HEK293 (cell line): ENCODE results near the gene MRPS9.
A peak's percentile ranks its signal among the peaks of the same experiment; 100 is the strongest.

Experiments used
- CTCF ChIA-PET: fragments of 350-600 bp; formaldehyde crosslinking; extraction: SDS; loops from one replicate; lab custom pipeline; 2021; ENCODE audit warnings: antibody characterized with exemption; lab: Yijun Ruan, JAX
- POLR2A ChIA-PET: fragments of 300-600 bp; formaldehyde crosslinking; extraction: SDS; loops from one replicate; lab custom pipeline; 2020; ENCODE audit warnings: antibody characterized with exemption, inconsistent platforms; lab: Yijun Ruan, JAX
- H3K27ac ChIP-seq: fragments of 200-500 bp; sonication (Bioruptor generic); 2 replicates; pipeline ENCODE4 v1.5.1; 2014; ENCODE audit warnings: low read depth, low read length, control low read depth, inconsistent platforms; ENCODE audit errors: extremely low read depth
- H3K36me3 ChIP-seq, 2 experiments: fragments of 200-500 bp in 1 of 2; sonication (Bioruptor generic) in 1 of 2; 1 replicate in 1 of 2; 2 replicates in 1 of 2; pipeline ENCODE4 v1.5.1; 2014 to 2017; ENCODE audit warnings: inconsistent platforms in 2 of 2, low read length in 2 of 2; ENCODE audit not compliant: control insufficient read depth in 2 of 2, insufficient read depth in 1 of 2
- H3K4me1 ChIP-seq: fragments of 200-500 bp; sonication (Bioruptor generic); 2 replicates; pipeline ENCODE4 v1.5.1; 2014; ENCODE audit warnings: mild to moderate bottlenecking, low read length, inconsistent platforms; ENCODE audit not compliant: control insufficient read depth, insufficient read depth
- H3K4me3 ChIP-seq: 2 replicates; pipeline ENCODE4 v1.5.1; 2011; ENCODE audit warnings: low read depth, mild to moderate bottlenecking, control low read depth, low read length, moderate library complexity
- H3K9me3 ChIP-seq: fragments of 200-500 bp; sonication (Bioruptor generic); 2 replicates; pipeline ENCODE4 v1.5.1; 2014; ENCODE audit warnings: low read depth, low read length, inconsistent platforms; ENCODE audit not compliant: control insufficient read depth, insufficient read depth
- AEBP2 ChIP-seq: fragments of 450-650 bp; formaldehyde crosslinking; IDR thresholded peaks from 2 replicates; pipeline ENCODE4 v1.5.1; 2016; ENCODE audit warnings: missing biosample characterization, missing genetic modification characterization, borderline replicate concordance
- MYNN ChIP-seq: fragments of 450-650 bp; formaldehyde crosslinking; IDR thresholded peaks from 2 replicates; pipeline ENCODE4 v1.5.1; 2016; ENCODE audit warnings: missing biosample characterization, missing genetic modification characterization, borderline replicate concordance
- OVOL3 ChIP-seq: fragments of 450-650 bp; formaldehyde crosslinking; IDR thresholded peaks from 2 replicates; pipeline ENCODE4 v1.5.1; 2016; ENCODE audit warnings: missing biosample characterization, missing genetic modification characterization
- PRDM10 ChIP-seq: fragments of 450-650 bp; formaldehyde crosslinking; IDR thresholded peaks from 2 replicates; pipeline ENCODE4 v1.5.1; 2016; ENCODE audit warnings: missing biosample characterization, missing genetic modification characterization
- REST ChIP-seq: fragments of 450-650 bp; formaldehyde crosslinking; IDR thresholded peaks from 2 replicates; pipeline ENCODE4 v1.5.1; 2016; ENCODE audit warnings: missing biosample characterization, missing genetic modification characterization
- TCF7L2 ChIP-seq: IDR thresholded peaks from 2 replicates; pipeline ENCODE4 v1.6.1; 2011; ENCODE audit warnings: low read depth, mild to moderate bottlenecking, inconsistent platforms, low read length, moderate library complexity, borderline replicate concordance
- YY1 ChIP-seq: fragments of 450-650 bp; formaldehyde crosslinking; IDR thresholded peaks from 2 replicates; pipeline ENCODE4 v1.5.1; 2018; ENCODE audit warnings: missing biosample characterization, missing genetic modification characterization
- ZBTB26 ChIP-seq: fragments of 450-650 bp; formaldehyde crosslinking; optimal IDR thresholded peaks from 2 replicates; pipeline ENCODE3; 2016; ENCODE audit warnings: missing biosample characterization, mild to moderate bottlenecking, missing genetic modification characterization
- ZNF214 ChIP-seq: fragments of 450-650 bp; formaldehyde crosslinking; IDR thresholded peaks from 2 replicates; pipeline ENCODE4 v1.5.1; 2017; ENCODE audit warnings: missing biosample characterization, mild to moderate bottlenecking, missing genetic modification characterization, borderline replicate concordance
- ZNF239 ChIP-seq: fragments of 450-650 bp; formaldehyde crosslinking; IDR thresholded peaks from 2 replicates; pipeline ENCODE4 v1.5.1; 2016; ENCODE audit warnings: missing biosample characterization, missing genetic modification characterization
- ZNF341 ChIP-seq: fragments of 450-650 bp; formaldehyde crosslinking; IDR thresholded peaks from 2 replicates; pipeline ENCODE4; 2016; ENCODE audit warnings: low read depth, missing biosample characterization, missing genetic modification characterization
- ZNF366 ChIP-seq: fragments of 450-650 bp; formaldehyde crosslinking; conservative IDR thresholded peaks from 2 replicates; pipeline ENCODE4 v1.5.1; 2016; ENCODE audit warnings: missing biosample characterization, missing genetic modification characterization
- ZNF558 ChIP-seq: fragments of 450-650 bp; formaldehyde crosslinking; IDR thresholded peaks from 2 replicates; pipeline ENCODE4 v1.5.1; 2016; ENCODE audit warnings: missing biosample characterization, missing genetic modification characterization
- ZNF837 ChIP-seq: fragments of 450-650 bp; formaldehyde crosslinking; IDR thresholded peaks from 2 replicates; pipeline ENCODE4 v1.5.1; 2016; ENCODE audit warnings: missing biosample characterization, missing genetic modification characterization
- ZSCAN5A ChIP-seq: fragments of 450-650 bp; formaldehyde crosslinking; IDR thresholded peaks from 2 replicates; pipeline ENCODE4 v1.5.1; 2016; ENCODE audit warnings: missing biosample characterization, missing genetic modification characterization

MRPS9 gene

GRCh38 chr2:105037572-105038382 is at the start of gene MRPS9 (continued):
- TF ChIP-seq ZBTB26 (tag by site-specific recombination) (peak; percentile 21), ZNF341 (peak; percentile 74)

- ChIA-PET POLR2A (no interaction called here), CTCF (no interaction called here)
- H3K36me3 ChIP-seq, result no peaks in the 10 kb centered on the region
- no peak for TF ChIP-seq PRDM10 (tag by site-specific recombination)
- TF ChIP-seq ZNF366 (tag by site-specific recombination), result no peak
- TF ChIP-seq AEBP2 (tag by site-specific recombination), result no peak
- no peak for TF ChIP-seq OVOL3
- no peak for TF ChIP-seq ZNF837 (tag by site-specific recombination)
- no peak for TF ChIP-seq TCF7L2
- TF ChIP-seq MYNN, result no peak
- TF ChIP-seq ZNF214 (tag by site-specific recombination), result no peak
- no peak for TF ChIP-seq YY1
- no peak for TF ChIP-seq ZNF558 (tag by site-specific recombination)
- TF ChIP-seq REST (tag by site-specific recombination), result no peak
- TF ChIP-seq ZNF239, result no peak
- no peak for TF ChIP-seq ZSCAN5A (tag by site-specific recombination)
- no peak overlapping the region for H3K4me3 ChIP-seq
- H3K27ac ChIP-seq, result no peak overlapping the region
- H3K4me1 ChIP-seq, result no peaks in the 10 kb centered on the region
- no peaks in the 10 kb centered on the region for H3K9me3 ChIP-seq
These were observed 32.5 kb upstream of the MRPS9 start for GRCh38 chr2:105005181-105005951.
